ENCODE measurements around the gene PNMA8A.

DNA sequence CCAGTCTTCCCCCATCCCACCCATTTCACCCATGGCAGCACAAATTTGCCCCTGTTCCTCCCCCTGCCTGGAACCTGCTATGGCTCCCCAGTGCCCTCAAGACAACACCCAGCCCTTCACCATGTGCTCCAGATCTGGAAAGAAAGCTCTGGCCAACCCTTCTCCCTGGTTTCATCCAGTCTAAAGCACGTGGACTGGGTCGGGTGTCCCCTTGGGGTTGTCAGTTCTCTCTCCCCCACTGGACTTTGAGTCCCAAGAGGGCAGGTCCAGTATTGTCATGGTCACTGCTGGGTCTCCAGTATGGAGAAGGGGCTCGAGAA, 43.9 kb upstream of the PNMA8A start:
- TF ChIP-seq, protein P1, sequence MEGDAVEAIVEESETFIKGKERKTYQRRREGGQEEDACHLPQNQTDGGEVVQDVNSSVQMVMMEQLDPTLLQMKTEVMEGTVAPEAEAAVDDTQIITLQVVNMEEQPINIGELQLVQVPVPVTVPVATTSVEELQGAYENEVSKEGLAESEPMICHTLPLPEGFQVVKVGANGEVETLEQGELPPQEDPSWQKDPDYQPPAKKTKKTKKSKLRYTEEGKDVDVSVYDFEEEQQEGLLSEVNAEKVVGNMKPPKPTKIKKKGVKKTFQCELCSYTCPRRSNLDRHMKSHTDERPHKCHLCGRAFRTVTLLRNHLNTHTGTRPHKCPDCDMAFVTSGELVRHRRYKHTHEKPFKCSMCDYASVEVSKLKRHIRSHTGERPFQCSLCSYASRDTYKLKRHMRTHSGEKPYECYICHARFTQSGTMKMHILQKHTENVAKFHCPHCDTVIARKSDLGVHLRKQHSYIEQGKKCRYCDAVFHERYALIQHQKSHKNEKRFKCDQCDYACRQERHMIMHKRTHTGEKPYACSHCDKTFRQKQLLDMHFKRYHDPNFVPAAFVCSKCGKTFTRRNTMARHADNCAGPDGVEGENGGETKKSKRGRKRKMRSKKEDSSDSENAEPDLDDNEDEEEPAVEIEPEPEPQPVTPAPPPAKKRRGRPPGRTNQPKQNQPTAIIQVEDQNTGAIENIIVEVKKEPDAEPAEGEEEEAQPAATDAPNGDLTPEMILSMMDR (optimal IDR thresholded peaks at IDR 0.05 in 1 of 3, IDR thresholded peaks at IDR 0.05 in 1 of 3, conservative IDR thresholded peaks at IDR 0.05 in 1 of 3; ENCODE audit: extremely low read depth in 1 of 3, insufficient read depth in 2 of 3, low read length in 3 of 3): no peak
- TF ChIP-seq EZH2 (IDR thresholded peaks at IDR 0.05; ENCODE audit: low read length): no peak

All from keratinocyte (primary cell).